Measurements from ENCODE around the gene TDRD12.

- TF ChIP-seq CTCF (IDR thresholded peaks at IDR 0.05; ENCODE audit: extremely low read depth in 1 of 2, insufficient read depth in 1 of 2, low read depth in 1 of 2, low read length in 2 of 2) (no peak), MYC (IDR thresholded peaks at IDR 0.05; ENCODE audit: low read depth, low read length) (no peak)
Observed at GRCh38 chr19:32674153-32674930, 45.2 kb upstream of the TDRD12 start.
